ENCODE measurements around the gene STPG3. TPM values are rescaled to one million over a fixed set of nuclear protein-coding genes. Genes with fewer than 3 reads are reported as not detected.

STPG3 gene
- total and polyA plus RNA-seq, 2 of the 13 experiments (the other 11 are each of a cell fraction or from before 2014, with no cell fraction given) = not detected

- TF ChIP-seq, protein P1, sequence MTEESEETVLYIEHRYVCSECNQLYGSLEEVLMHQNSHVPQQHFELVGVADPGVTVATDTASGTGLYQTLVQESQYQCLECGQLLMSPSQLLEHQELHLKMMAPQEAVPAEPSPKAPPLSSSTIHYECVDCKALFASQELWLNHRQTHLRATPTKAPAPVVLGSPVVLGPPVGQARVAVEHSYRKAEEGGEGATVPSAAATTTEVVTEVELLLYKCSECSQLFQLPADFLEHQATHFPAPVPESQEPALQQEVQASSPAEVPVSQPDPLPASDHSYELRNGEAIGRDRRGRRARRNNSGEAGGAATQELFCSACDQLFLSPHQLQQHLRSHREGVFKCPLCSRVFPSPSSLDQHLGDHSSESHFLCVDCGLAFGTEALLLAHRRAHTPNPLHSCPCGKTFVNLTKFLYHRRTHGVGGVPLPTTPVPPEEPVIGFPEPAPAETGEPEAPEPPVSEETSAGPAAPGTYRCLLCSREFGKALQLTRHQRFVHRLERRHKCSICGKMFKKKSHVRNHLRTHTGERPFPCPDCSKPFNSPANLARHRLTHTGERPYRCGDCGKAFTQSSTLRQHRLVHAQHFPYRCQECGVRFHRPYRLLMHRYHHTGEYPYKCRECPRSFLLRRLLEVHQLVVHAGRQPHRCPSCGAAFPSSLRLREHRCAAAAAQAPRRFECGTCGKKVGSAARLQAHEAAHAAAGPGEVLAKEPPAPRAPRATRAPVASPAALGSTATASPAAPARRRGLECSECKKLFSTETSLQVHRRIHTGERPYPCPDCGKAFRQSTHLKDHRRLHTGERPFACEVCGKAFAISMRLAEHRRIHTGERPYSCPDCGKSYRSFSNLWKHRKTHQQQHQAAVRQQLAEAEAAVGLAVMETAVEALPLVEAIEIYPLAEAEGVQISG (CRISPR knock-in tag; IDR thresholded peaks at IDR 0.05) = peak; percentile 51; the same call in 1 of the 2 replicates
- TF ChIP-seq, protein P2, sequence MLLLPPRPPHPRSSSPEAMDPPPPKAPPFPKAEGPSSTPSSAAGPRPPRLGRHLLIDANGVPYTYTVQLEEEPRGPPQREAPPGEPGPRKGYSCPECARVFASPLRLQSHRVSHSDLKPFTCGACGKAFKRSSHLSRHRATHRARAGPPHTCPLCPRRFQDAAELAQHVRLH (CRISPR knock-in tag; IDR thresholded peaks at IDR 0.05; ENCODE audit: borderline replicate concordance, low read depth) = peak; percentile 53; the same call in 1 of the 2 replicates
- peak; percentile 45; the same call in 1 of the 2 replicates for TF ChIP-seq ELF3 (CRISPR knock-in tag; IDR thresholded peaks at IDR 0.05)
- TF ChIP-seq, protein P3, sequence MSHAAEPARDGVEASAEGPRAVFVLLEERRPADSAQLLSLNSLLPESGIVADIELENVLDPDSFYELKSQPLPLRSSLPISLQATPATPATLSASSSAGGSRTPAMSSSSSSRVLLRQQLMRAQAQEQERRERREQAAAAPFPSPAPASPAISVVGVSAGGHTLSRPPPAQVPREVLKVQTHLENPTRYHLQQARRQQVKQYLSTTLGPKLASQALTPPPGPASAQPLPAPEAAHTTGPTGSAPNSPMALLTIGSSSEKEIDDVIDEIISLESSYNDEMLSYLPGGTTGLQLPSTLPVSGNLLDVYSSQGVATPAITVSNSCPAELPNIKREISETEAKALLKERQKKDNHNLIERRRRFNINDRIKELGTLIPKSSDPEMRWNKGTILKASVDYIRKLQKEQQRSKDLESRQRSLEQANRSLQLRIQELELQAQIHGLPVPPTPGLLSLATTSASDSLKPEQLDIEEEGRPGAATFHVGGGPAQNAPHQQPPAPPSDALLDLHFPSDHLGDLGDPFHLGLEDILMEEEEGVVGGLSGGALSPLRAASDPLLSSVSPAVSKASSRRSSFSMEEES (CRISPR knock-in tag; IDR thresholded peaks at IDR 0.05) = peak; percentile 48
- TF ChIP-seq CREM (IDR thresholded peaks at IDR 0.05) = peak; percentile 70
- TF ChIP-seq CREM (CRISPR knock-in tag; IDR thresholded peaks at IDR 0.05) = no peak
- peak; percentile 61 for TF ChIP-seq YY1 (IDR thresholded peaks at IDR 0.05; ENCODE audit: insufficient read depth, insufficient replicate concordance, low read depth, low read length)
- no peak for TF ChIP-seq ZNF432 (CRISPR knock-in tag; IDR thresholded peaks at IDR 0.05; ENCODE audit: borderline replicate concordance)
- TF ChIP-seq ZNF33A (CRISPR knock-in tag; IDR thresholded peaks at IDR 0.05; ENCODE audit: borderline replicate concordance) = no peak
- TF ChIP-seq ZNF3 (CRISPR knock-in tag; IDR thresholded peaks at IDR 0.05) = 0 out of 2 replicates have a peak, but pooled peaks have one; percentile 58
- TF ChIP-seq NFYB (CRISPR knock-in tag; IDR thresholded peaks at IDR 0.05) = peak; percentile 79
- TF ChIP-seq TGIF2 (CRISPR knock-in tag; IDR thresholded peaks at IDR 0.05) = no peak
- TF ChIP-seq ZNF124 (CRISPR knock-in tag; IDR thresholded peaks at IDR 0.05) = no peak
- TF ChIP-seq ZKSCAN5 (CRISPR knock-in tag; IDR thresholded peaks at IDR 0.05) = no peak
- no peak; the same call in 1 of the 2 replicates for TF ChIP-seq FOXC1 (CRISPR knock-in tag; IDR thresholded peaks at IDR 0.05; ENCODE audit: borderline replicate concordance)
- TF ChIP-seq SIN3B (IDR thresholded peaks at IDR 0.05; ENCODE audit: low read length) = no peak
- TF ChIP-seq ZNF230 (CRISPR knock-in tag; IDR thresholded peaks at IDR 0.05) = no peak
- TF ChIP-seq HCFC1 (IDR thresholded peaks at IDR 0.05; ENCODE audit: low read depth, low read length) = peak; percentile 81
- TF ChIP-seq, protein P4, sequence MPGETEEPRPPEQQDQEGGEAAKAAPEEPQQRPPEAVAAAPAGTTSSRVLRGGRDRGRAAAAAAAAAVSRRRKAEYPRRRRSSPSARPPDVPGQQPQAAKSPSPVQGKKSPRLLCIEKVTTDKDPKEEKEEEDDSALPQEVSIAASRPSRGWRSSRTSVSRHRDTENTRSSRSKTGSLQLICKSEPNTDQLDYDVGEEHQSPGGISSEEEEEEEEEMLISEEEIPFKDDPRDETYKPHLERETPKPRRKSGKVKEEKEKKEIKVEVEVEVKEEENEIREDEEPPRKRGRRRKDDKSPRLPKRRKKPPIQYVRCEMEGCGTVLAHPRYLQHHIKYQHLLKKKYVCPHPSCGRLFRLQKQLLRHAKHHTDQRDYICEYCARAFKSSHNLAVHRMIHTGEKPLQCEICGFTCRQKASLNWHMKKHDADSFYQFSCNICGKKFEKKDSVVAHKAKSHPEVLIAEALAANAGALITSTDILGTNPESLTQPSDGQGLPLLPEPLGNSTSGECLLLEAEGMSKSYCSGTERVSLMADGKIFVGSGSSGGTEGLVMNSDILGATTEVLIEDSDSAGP (CRISPR knock-in tag; IDR thresholded peaks at IDR 0.05; ENCODE audit: borderline replicate concordance) = peak; percentile 44; the same call in 1 of the 2 replicates
- TF ChIP-seq KDM2A (CRISPR knock-in tag; IDR thresholded peaks at IDR 0.05; ENCODE audit: borderline replicate concordance, low read depth) = 0 out of 2 replicates have a peak, but pooled peaks have one; percentile 13
- 0 out of 2 replicates have a peak, but pooled peaks have one; percentile 38 for TF ChIP-seq ZFP1 (CRISPR knock-in tag; IDR thresholded peaks at IDR 0.05)
- no peak for TF ChIP-seq ZNF652 (CRISPR knock-in tag; IDR thresholded peaks at IDR 0.05; ENCODE audit: borderline replicate concordance, low read depth)
- peak; percentile 65; the same call in 1 of the 2 replicates for TF ChIP-seq ZMYM2 (CRISPR knock-in tag; IDR thresholded peaks at IDR 0.05)
- peak; percentile 74; the same call in 1 of the 2 replicates for TF ChIP-seq KDM1A (CRISPR knock-in tag; IDR thresholded peaks at IDR 0.05)
- peak; percentile 50 for TF ChIP-seq SUZ12 (IDR thresholded peaks at IDR 0.05; ENCODE audit: low read depth, low read length)
- no peak for TF ChIP-seq PAWR (CRISPR knock-in tag; IDR thresholded peaks at IDR 0.05; ENCODE audit: borderline replicate concordance)
These were observed 43.1 kb downstream of the STPG3 start (continued) for GRCh38 chr9:137294091-137294680.

Data from HepG2 (cell line).